GM13976 (cell line): ENCODE results near the gene ATAD3A.
"Not testable (repeated sequence)": the region's sequence is repeated elsewhere in the genome, so short reads cannot be mapped to it uniquely, and the experiment has no call there.

Experiments used
- DNase-seq: peaks from one replicate; pipeline ENCODE4 v3.0.0; 2012; ENCODE audit warnings: low spot score
- in situ Hi-C: fragments of 300-500 bp; cut with MboI; formaldehyde crosslinking; loops from one replicate; pipeline ENCODE4 v1.12.0; 2022; ENCODE audit warnings: low sequenced_read_pairs, mixed read lengths, inconsistent platforms; ENCODE audit not compliant: unreplicated experiment
- TF ChIP-seq, protein P1 (sequence below): IDR thresholded peaks from 2 replicates; pipeline ENCODE4 v1.5.1; 2012; ENCODE audit warnings: borderline replicate concordance, mild to moderate bottlenecking; ENCODE audit not compliant: insufficient read depth; ENCODE audit errors: extremely low read depth, missing control alignments, control extremely low read depth

Gene ATAD3A

DNA sequence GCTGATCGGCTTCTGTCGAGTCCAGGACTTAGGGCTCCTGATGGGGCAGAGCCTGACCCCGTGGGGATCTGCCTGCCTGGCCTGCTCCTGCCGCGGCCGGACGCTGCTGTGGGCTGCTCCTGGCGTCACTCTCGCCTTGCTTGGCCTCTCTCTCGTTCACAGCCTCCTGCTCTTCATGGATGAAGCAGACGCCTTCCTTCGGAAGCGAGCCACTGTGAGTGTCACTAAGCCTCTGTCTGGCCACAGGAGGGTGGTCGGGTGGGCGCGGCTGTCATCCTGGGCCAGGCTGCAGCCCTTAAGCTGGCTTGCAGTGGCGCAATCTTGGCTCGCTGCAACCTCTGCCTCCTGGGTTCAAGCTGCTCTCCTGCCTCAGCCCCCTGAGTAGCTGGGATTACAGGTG lies 24.3 kb upstream of the ATAD3A start:
- TF ChIP-seq, protein P1, sequence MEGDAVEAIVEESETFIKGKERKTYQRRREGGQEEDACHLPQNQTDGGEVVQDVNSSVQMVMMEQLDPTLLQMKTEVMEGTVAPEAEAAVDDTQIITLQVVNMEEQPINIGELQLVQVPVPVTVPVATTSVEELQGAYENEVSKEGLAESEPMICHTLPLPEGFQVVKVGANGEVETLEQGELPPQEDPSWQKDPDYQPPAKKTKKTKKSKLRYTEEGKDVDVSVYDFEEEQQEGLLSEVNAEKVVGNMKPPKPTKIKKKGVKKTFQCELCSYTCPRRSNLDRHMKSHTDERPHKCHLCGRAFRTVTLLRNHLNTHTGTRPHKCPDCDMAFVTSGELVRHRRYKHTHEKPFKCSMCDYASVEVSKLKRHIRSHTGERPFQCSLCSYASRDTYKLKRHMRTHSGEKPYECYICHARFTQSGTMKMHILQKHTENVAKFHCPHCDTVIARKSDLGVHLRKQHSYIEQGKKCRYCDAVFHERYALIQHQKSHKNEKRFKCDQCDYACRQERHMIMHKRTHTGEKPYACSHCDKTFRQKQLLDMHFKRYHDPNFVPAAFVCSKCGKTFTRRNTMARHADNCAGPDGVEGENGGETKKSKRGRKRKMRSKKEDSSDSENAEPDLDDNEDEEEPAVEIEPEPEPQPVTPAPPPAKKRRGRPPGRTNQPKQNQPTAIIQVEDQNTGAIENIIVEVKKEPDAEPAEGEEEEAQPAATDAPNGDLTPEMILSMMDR: no peak
- no peak for DNase-seq
- in situ Hi-C loops: no loop called here

DNA sequence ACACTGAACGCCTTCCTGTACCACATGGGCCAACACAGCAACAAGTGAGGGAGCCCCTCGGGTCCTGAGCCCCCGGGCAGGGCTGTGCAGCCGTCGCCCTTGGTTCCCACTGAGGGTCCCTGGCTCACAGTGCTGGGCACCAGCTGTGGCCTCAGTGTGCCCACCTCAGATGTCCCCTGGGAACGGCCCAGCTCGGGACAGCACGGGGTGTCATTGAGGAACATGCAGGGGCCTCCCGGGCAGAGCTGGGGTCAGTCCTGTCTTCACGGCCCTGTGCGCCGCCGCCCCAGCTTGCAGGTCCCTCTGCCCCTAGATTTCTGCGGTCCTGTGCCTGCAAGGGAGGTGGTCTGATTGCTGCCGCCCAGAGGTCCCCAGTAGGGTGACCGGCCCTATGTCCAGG lies 22.7 kb upstream of the ATAD3A start:
- DNase-seq: no peak
- TF ChIP-seq, protein P1: no peak
- in situ Hi-C loops: no loop called here

DNA sequence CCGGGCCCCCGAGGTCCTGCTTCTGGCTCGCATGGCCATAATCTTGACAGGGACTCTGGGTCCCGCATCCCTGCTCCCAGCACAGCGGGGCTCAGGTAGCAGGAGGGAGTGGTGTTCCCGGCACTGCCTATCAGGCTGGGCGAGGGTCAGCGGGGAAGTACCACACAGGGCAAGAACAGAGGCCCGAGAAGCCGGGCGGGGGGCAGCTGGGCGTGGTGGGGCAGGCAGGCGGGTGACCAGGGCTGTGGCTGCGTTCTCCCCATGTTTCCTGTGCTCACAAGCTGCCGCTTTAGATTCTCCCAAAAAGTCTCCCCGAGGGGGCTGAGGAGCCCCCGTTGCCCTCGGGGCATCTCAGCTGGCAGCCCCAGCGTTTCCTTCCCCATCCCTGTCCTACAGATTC lies 22.1 kb upstream of the ATAD3A start:
- TF ChIP-seq, protein P1: no peak
- in situ Hi-C loops: no loop called here
- DNase-seq: no peak

DNA sequence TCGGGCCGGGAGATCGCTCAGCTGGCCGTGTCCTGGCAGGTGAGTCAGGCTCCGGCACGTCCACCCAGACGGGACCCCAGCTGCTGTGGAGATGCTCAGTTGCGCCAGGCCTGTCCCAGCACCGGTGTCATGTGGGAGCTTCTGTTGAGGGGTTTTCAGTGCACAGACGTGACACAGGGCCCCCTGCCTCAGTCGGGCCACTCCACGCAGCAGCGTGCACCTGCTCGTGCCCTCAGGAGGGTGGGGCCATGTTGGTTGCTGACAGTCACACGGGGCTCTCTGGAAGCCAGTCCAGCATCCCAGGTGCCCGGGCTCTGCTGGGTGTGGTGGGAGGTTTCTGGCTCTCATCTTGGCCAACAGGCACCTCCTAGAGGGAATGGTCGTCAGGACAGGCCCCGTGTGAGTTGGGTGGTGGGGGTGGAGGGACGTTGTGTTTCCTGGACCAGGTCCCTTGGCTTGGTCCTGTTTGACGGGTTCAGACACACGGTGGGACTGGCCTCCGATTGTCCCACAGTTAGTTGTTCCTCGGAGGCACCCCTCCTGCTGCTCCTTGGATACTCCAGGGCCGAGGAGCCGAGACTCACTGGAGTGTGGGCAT lies 21.2 kb upstream of the ATAD3A start:
- in situ Hi-C loops: no loop called here
- TF ChIP-seq, protein P1: no peak
- no peak for DNase-seq

DNA sequence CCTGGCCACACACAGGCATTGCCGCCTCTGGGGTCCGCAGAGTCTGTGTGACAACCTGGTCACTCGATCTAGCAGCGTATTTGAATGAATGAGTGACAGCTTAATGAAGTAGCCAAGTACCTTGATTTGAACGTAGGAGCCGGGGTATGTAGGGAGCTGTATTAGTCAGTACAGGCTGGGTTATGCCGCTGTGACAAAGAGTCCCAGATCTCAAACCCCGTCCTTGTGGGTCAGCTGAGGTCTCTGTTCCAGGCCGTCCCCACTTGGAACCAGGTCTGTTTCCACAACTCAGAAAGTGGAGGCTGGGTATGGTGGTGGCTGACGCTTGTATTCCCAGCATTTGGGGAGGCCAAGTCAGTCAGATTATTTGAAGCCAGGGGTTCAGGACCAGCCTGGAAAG lies 20.4 kb upstream of the ATAD3A start:
- TF ChIP-seq, protein P1: no peak
- in situ Hi-C loops: no loop called here
- DNase-seq: no peak

DNA sequence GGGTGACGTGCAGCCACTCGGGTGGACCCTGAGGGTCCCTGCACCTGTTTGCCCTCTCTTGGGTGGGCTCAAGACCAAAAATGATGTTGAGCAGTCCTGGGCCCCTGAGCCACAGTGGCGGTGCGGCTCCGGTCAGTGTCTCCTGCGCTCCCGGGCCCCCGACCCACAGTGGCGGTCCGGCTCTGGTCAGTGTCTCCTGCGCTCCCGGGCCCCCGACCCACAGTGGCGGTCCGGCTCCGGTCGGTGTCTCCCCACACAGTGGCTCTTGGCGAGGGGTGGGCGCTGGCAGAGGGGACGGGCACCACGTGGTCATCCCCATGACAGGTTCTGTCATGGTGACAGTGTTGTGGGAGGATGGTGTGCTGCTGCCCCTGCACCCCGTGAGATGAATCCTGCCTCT lies 17.7 kb upstream of the ATAD3A start:
- in situ Hi-C loops, DNase-seq: not testable (repeated sequence)

DNA sequence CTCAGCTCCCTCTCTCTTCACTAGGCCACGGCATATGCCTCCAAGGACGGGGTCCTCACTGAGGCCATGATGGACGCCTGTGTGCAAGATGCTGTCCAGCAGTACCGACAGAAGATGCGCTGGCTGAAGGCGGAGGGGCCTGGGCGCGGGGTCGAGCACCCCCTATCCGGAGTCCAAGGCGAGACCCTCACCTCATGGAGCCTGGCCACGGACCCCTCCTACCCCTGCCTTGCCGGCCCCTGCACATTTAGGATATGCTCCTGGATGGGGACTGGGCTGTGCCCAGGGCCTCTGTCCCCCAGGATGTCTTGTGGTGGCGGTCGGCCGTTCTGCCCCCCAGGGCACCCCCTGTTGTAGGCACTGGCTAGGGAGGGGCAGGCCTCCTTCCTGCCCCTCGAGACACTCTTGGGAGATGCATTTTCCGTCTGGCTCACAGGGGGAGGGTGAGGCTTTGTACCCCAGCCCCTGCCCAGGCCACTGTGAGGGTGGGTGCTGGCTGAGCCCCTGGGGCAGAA lies 16.4 kb upstream of the ATAD3A start:
- DNase-seq, in situ Hi-C loops: not testable (repeated sequence)
